GM12878 (cell line): ENCODE results near the gene OR1F1. TPM values are rescaled to one million over a fixed set of nuclear protein-coding genes. Genes with fewer than 3 reads are reported as not detected.

Experiments
- ZBTB4 ChIP-seq: fragments of 450-650 bp; formaldehyde crosslinking; IDR thresholded peaks from 2 replicates; pipeline ENCODE4 v1.4.0; 2022; ENCODE audit warnings: mild to moderate bottlenecking, moderate library complexity
- ZNF592 ChIP-seq: fragments of 450-650 bp; IDR thresholded peaks from 2 replicates; pipeline ENCODE4 v1.6.1; 2017; ENCODE audit warnings: mild to moderate bottlenecking, moderate library complexity
- polyA plus RNA-seq, 11 experiments: library from polyadenylated mRNA; depleted of rRNA in 4 of 11; unstranded in 6 of 11; stranded (reverse) in 5 of 11; fragments of >200 nt; fragmentation: Nextera tagmentation in 4 of 11; fragmentation: Illumina TruSeq in 1 of 11; extraction: Ambion mirVana in 4 of 11; extraction: Trizol in 1 of 11; gene quantifications; 1 replicate in 1 of 11; 2 replicates in 10 of 11; pipeline versions ENCODE4 v1.2.1 to v1.2.3, GENCODE V29; 2011 to 2016; ENCODE audit warnings: inconsistent platforms in 2 of 11, missing spikeins in 2 of 11, low read depth in 1 of 11
- total RNA-seq, 4 experiments: library from RNA; depleted of rRNA in 3 of 4; stranded (reverse); fragments of >200 nt in 3 of 4; fragmentation: Illumina TruSeq in 1 of 4; extraction: Trizol in 1 of 4; gene quantifications; 2 replicates each; pipeline versions ENCODE4 v1.2.1 to v1.2.3, GENCODE V29; 2013 to 2021

The OR1F1 gene
- total and polyA plus RNA-seq, 10 of the 15 experiments (the other 5 are each of a cell fraction or from before 2014, with no cell fraction given): 0.10 to 0.14 (median 0.12) TPM; not detected in 7

GRCh38 chr16:3161235-3162018 is 26.6 kb upstream of the OR1F1 start (continued):
- TF ChIP-seq ZBTB4: no peak
- no peak for TF ChIP-seq ZNF592
